Muscle of leg (tissue), 11 donors: ENCODE results near the gene CHAMP1. TPM values are rescaled to one million over a fixed set of nuclear protein-coding genes. Genes with fewer than 3 reads are reported as not detected.

Experiments used
- DNase-seq: peaks from one replicate; pipeline ENCODE4 v3.0.0; 2013
- H3K27ac ChIP-seq: one replicate; pipeline ENCODE4 v1.5.1; 2013; ENCODE audit warnings: mild to moderate bottlenecking, low read length, control low read depth
- H3K27me3 ChIP-seq: one replicate; pipeline ENCODE4 v1.6.1; 2013; ENCODE audit warnings: low read length; ENCODE audit not compliant: control insufficient read depth, insufficient read depth
- H3K36me3 ChIP-seq: one replicate; pipeline ENCODE4 v1.6.1; 2013; ENCODE audit warnings: low read length; ENCODE audit not compliant: control insufficient read depth, insufficient read depth
- H3K4me1 ChIP-seq: one replicate; pipeline ENCODE4 v1.6.1; 2013; ENCODE audit warnings: low read length; ENCODE audit not compliant: control insufficient read depth, insufficient read depth
- H3K4me3 ChIP-seq: one replicate; pipeline ENCODE4 v1.5.1; 2013; ENCODE audit warnings: low read length, control low read depth
- H3K9me3 ChIP-seq: replicated peaks from 2 replicates; pipeline ENCODE4 v1.6.1; 2013; ENCODE audit warnings: low read depth, low read length; ENCODE audit not compliant: control insufficient read depth
- WGBS: methylation state at CpG from one replicate; pipeline ENCODE4 v1.1.5; 2013; ENCODE audit warnings: missing lambda C conversion rate; ENCODE audit not compliant: insufficient coverage; 5-methylcytosine and 5-hydroxymethylcytosine counted together
- polyA plus RNA-seq, 8 donors: library from polyadenylated mRNA; unstranded; fragments of 120-200 nt; gene quantifications; one replicate each; pipeline versions ENCODE4 v1.2.1 to v1.2.3, GENCODE V29; 2013; ENCODE audit warnings: inconsistent platforms in 1 of 8, low replicate concordance in 1 of 8; ENCODE audit not compliant: insufficient read length in 8 of 8, insufficient read depth in 1 of 8
- total RNA-seq: library from RNA; stranded (reverse); fragments of 120-200 nt; gene quantifications from one replicate; pipeline ENCODE4 v1.2.4, GENCODE V29; 2013

The CHAMP1 gene
- total and polyA plus RNA-seq, 9 donors: 6.8 to 22.7 (median 15.6) TPM

DNA sequence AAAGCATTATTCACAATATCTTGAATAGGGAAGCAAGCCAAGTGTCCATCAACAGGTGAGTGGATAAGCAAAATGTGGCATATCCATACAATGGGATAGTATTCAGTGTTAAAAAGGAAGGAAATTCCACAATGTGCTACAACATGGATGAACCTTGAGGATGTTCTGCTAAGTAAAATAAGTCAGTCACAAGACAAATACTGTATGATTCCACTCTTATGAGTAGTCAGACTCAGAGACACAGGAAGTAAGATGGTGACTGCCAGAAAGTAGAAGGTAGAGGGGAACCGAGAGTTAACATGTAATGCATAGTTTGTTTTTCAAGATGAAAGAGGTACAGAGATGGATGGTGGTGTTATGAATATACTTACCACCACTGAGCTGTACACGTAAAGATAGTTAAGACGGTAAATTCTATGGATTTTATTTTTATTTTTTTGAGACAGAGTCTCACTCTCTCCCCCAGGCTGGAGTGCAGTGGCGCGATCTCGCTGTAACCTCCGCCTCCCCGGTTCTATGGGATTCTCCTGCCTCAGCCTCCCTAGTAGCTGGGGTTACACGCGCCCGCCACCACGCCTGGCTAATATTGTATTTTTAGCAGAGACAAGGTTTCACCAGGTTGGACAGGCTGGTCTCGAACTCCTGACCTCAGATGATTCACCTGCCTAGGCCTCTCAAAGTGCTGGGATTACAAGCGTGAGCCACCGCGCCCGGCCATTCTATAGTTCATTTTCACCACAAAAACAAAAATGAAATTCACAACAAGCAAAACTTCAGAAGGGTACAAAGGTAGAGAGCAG, 1.0 kb upstream of the CHAMP1 start:
- Histone ChIP-seq H3K27ac (peak overlapping the region; percentile 94), H3K4me1 (peaks cover 15% of the 10 kb centered on the region)
- no peak for DNase-seq

DNA sequence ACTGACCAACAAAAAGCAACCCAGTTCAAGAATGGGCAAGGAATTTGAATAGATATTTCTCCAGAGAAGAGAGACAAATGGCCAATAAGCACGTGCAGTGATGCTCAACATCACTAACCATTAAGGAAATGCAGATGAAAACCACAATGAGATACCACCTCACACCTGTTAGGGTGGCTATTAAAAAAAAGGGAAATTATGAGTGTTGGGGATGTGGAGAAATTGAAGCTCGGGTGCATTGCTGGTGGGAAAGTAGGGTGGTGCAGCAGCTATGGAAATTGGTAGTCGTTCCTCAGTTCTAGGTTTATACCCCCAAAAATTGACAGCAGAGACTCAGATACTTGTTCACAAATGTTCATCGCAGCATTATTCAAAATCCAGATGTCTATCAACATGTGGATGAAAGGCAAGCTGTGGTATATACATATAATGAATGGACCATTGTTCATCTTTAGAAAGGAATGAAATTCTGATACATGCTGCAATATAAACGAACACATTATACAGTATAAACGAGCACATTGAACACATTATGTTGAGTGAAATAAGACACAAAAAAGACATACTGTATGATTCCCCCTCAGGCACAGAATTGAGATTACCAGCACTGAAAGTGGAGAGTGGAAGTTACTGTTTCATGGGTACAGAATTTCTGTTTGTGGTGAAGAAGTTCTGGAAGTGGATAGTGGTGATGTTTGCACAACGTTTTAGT, 927 bp downstream of the CHAMP1 start:
- no CpG with 5 or more reads among the region's 7 CpGs for WGBS
- Histone ChIP-seq H3K4me1 (peaks cover 20% of the 10 kb centered on the region), H3K4me3 (peak overlapping the region; percentile 63), H3K27me3 (no peaks in the 10 kb centered on the region), H3K9me3 (no peaks in the 10 kb centered on the region), H3K27ac (peak overlapping the region; percentile 94), H3K36me3 (peaks cover 2% of the 10 kb centered on the region)
- no peak for DNase-seq

More for the DNA sequence above, 1.0 kb upstream of the CHAMP1 start:
- Histone ChIP-seq H3K36me3 (no peaks in the 10 kb centered on the region), H3K9me3 (no peaks in the 10 kb centered on the region), H3K27me3 (no peaks in the 10 kb centered on the region), H3K4me3 (peak overlapping the region; percentile 47)
- WGBS: 98% methylated on average over 7 of the region's 17 CpGs

- H3K4me1 ChIP-seq: peaks cover 17% of the 10 kb centered on the region
- no peaks in the 10 kb centered on the region for H3K27me3 ChIP-seq
- no peak overlapping the region for H3K27ac ChIP-seq
- H3K9me3 ChIP-seq: no peaks in the 10 kb centered on the region
- WGBS: no CpG with 5 or more reads among the region's 1 CpG
- H3K4me3 ChIP-seq: no peak overlapping the region
- DNase-seq: no peak
- peaks cover 8% of the 10 kb centered on the region for H3K36me3 ChIP-seq
Observed at GRCh38 chr13:114318624-114319023, 4.3 kb downstream of the CHAMP1 start.

- Histone ChIP-seq H3K27ac (no peak overlapping the region), H3K9me3 (no peaks in the 10 kb centered on the region), H3K4me3 (no peak overlapping the region), H3K4me1 (peaks cover 16% of the 10 kb centered on the region), H3K27me3 (no peaks in the 10 kb centered on the region), H3K36me3 (peaks cover 16% of the 10 kb centered on the region)
- no peak for DNase-seq
- WGBS: 69% methylated on average over 2 of the region's 3 CpGs
Observed at GRCh38 chr13:114319441-114319913, 5.2 kb downstream of the CHAMP1 start.

DNA sequence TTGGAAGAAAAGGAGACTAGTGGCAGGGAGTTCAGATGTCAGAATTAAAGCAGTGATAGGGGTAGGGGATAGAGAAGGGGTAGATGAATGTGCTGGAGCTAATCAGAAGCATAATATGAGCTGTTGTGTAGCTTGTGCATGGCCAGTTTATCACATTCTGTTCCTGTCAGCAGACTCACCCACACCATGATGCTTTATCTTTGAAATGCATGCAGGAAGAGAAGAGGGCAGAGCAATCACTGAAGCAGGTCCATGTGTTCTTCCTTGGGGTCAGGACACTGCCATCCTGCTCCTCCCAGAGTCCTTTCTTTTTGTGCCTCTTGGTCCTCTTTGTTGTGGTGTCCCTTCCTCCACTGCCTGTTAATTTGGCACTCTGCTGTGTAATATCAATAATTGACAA, 5.8 kb downstream of the CHAMP1 start:
- no peak overlapping the region for H3K4me3 ChIP-seq
- H3K4me1 ChIP-seq: peaks cover 15% of the 10 kb centered on the region
- H3K27ac ChIP-seq: no peak overlapping the region

GRCh38 chr13:114321256-114321655, 7.0 kb downstream of the CHAMP1 start:
- DNase-seq: no peak
- no peaks in the 10 kb centered on the region for H3K27me3 ChIP-seq
- WGBS: 89% methylated on average over 1 of the region's 3 CpGs
- H3K4me3 ChIP-seq: no peak overlapping the region
- H3K4me1 ChIP-seq: peaks cover 8% of the 10 kb centered on the region
- peaks cover 31% of the 10 kb centered on the region for H3K36me3 ChIP-seq
- H3K9me3 ChIP-seq: no peaks in the 10 kb centered on the region
- H3K27ac ChIP-seq: no peak overlapping the region

More for the DNA sequence above, 5.8 kb downstream of the CHAMP1 start:
- no peak for DNase-seq
- Histone ChIP-seq H3K36me3 (peaks cover 22% of the 10 kb centered on the region), H3K9me3 (no peaks in the 10 kb centered on the region), H3K27me3 (no peaks in the 10 kb centered on the region)

GRCh38 chr13:114323349-114323748, 9.0 kb downstream of the CHAMP1 start:
- H3K4me3 ChIP-seq: no peak overlapping the region
- H3K4me1 ChIP-seq: peaks cover 8% of the 10 kb centered on the region
- peaks cover 42% of the 10 kb centered on the region for H3K36me3 ChIP-seq
- no peaks in the 10 kb centered on the region for H3K9me3 ChIP-seq
- no peaks in the 10 kb centered on the region for H3K27me3 ChIP-seq
- DNase-seq: no peak
- no CpG with 5 or more reads among the region's 2 CpGs for WGBS
- H3K27ac ChIP-seq: no peak overlapping the region

DNA sequence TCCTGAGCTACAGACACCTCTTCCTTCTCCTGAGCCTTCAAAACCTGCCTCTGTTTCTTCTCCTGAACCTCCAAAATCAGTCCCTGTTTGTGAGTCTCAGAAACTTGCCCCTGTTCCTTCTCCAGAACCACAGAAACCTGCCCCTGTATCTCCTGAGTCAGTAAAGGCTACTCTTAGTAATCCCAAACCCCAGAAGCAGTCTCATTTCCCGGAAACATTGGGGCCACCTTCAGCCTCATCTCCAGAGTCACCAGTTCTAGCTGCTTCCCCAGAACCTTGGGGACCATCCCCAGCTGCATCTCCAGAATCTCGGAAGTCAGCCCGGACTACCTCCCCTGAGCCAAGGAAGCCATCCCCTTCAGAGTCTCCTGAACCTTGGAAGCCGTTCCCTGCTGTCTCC, 10.0 kb downstream of the CHAMP1 start:
- Histone ChIP-seq H3K36me3 (peaks cover 44% of the 10 kb centered on the region), H3K27ac (no peak overlapping the region)
- 94% methylated on average over 4 of the region's 4 CpGs for WGBS

GRCh38 chr13:114325729-114326128, 11.4 kb downstream of the CHAMP1 start:
- no peak overlapping the region for H3K4me3 ChIP-seq
- WGBS: 100% methylated on average over 1 of the region's 3 CpGs
- no peak for DNase-seq
- H3K27me3 ChIP-seq: no peaks in the 10 kb centered on the region
- peaks cover 42% of the 10 kb centered on the region for H3K36me3 ChIP-seq
- H3K9me3 ChIP-seq: no peaks in the 10 kb centered on the region
- no peak overlapping the region for H3K27ac ChIP-seq
- no peaks in the 10 kb centered on the region for H3K4me1 ChIP-seq

More for the DNA sequence above, 10.0 kb downstream of the CHAMP1 start:
- H3K4me1 ChIP-seq: peaks cover 8% of the 10 kb centered on the region
- H3K27me3 ChIP-seq: no peaks in the 10 kb centered on the region
- no peak for DNase-seq
- no peaks in the 10 kb centered on the region for H3K9me3 ChIP-seq
- H3K4me3 ChIP-seq: no peak overlapping the region

GRCh38 chr13:114328034-114328433, 13.7 kb downstream of the CHAMP1 start:
- H3K27me3 ChIP-seq: no peaks in the 10 kb centered on the region
- H3K4me1 ChIP-seq: no peaks in the 10 kb centered on the region
- 86% methylated on average over 3 of the region's 6 CpGs for WGBS
- H3K27ac ChIP-seq: no peak overlapping the region
- DNase-seq: no peak
- peaks cover 36% of the 10 kb centered on the region for H3K36me3 ChIP-seq
- H3K9me3 ChIP-seq: no peaks in the 10 kb centered on the region
- no peak overlapping the region for H3K4me3 ChIP-seq
